GM18520 (cell line): Measurements from ENCODE around the gene SLC36A2.

Experiments used
- ATAC-seq: cut with Tn5 transposase; IDR thresholded peaks from one replicate; pipeline ENCODE4 v1.9.1; 2021; ENCODE audit not compliant: unreplicated experiment

Gene SLC36A2

GRCh38 chr5:151284392-151284967 lies 62.9 kb downstream of the SLC36A2 start:
- no peak for ATAC-seq

- no peak for ATAC-seq
Observed at GRCh38 chr5:151283120-151283825, 64.1 kb downstream of the SLC36A2 start.

GRCh38 chr5:151281001-151281639 lies 66.2 kb downstream of the SLC36A2 start:
- no peak for ATAC-seq

- ATAC-seq, result no peak
Observed at GRCh38 chr5:151280443-151280842, 66.9 kb downstream of the SLC36A2 start.

GRCh38 chr5:151278845-151279244 lies 68.5 kb downstream of the SLC36A2 start:
- no peak for ATAC-seq

GRCh38 chr5:151275803-151276202 lies 71.6 kb downstream of the SLC36A2 start:
- no peak for ATAC-seq

- no peak for ATAC-seq
Observed at GRCh38 chr5:151274666-151275065, 72.7 kb downstream of the SLC36A2 start.

GRCh38 chr5:151271336-151271735 lies 76.0 kb downstream of the SLC36A2 start:
- no peak for ATAC-seq

- ATAC-seq, result peak; percentile 96
Observed at GRCh38 chr5:151270599-151270998, 76.8 kb downstream of the SLC36A2 start.

- no peak for ATAC-seq
Observed at GRCh38 chr5:151267491-151268260, 79.7 kb downstream of the SLC36A2 start.
